NCI-H187 (cell line): ENCODE data around the gene SYVN1.
A peak's percentile ranks its signal among the peaks of the same experiment; 100 is the strongest.
"Not testable (repeated sequence)": the region's sequence is repeated elsewhere in the genome, so short reads cannot be mapped to it uniquely, and the experiment has no call there.

Experiments used
- DNase-seq, 2 experiments: peaks; one replicate each; lab custom pipeline; 2025; lab: John Stamatoyannopoulos, UW

The SYVN1 gene

DNA sequence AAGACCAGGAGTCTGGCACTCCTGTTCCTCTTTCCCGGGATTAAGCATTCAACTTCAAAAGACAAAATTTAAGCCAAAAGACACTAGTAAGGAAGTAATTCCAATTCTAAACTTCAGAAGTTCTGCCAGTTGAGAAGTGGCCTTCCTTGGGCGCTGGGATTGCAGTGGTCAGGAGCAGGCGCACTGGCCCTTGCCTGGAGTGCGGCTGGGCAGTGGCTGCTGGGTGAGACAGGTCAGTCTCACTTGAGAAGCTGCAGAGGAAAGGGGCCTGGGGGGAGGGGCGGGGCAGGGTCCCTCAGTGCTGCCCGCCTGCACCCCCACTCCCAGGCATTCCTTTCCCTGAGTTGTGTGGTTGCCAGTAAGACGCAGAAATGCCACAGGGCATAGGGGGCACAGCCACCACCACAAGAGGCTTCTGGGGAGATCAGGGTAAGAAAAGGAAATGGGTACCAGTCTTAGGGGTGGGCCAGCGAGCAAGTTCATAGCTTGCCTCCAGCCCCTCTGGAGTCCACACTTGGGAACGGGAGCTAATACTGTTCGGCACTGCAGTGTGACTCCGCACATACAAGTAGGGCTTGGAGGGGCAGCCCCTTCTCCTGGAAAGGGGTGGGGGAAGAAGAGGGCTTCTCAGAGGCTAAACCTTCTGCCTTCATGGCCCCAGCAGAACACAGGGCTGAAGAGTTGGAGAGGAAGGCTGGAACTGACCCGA is 6.7 kb downstream of the SYVN1 start:
- no peak for DNase-seq

DNA sequence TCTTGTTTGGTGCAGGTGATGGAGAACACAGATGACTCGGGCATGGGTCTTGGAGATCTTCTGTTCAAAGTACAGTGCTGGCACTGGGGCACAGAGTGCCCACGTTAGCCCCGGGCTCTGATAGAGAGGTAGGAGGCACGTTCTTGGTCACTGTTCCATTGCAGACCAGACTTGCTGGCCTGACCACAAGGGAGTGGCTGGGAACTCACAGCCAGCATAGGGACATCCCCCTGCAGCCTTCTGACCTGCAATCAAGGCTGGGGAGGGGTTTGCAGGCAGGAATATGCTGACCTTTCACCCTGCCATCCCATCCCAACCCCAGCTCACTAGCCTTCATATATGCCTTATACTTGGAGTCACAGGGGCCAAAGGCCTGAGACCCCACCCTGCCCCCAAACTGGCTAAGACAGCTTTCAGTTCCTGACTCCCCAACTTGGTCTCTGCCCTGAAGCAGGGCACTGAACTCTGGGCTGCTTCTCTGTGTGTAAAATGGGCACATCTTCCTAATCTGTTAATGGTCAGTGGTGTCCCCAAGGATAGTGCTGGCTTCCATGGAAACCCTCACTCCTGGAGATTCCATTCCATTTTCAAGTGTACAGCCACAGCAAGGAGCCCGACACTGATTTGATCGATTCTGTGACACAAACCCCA is 7.6 kb downstream of the SYVN1 start:
- no peak for DNase-seq

DNA sequence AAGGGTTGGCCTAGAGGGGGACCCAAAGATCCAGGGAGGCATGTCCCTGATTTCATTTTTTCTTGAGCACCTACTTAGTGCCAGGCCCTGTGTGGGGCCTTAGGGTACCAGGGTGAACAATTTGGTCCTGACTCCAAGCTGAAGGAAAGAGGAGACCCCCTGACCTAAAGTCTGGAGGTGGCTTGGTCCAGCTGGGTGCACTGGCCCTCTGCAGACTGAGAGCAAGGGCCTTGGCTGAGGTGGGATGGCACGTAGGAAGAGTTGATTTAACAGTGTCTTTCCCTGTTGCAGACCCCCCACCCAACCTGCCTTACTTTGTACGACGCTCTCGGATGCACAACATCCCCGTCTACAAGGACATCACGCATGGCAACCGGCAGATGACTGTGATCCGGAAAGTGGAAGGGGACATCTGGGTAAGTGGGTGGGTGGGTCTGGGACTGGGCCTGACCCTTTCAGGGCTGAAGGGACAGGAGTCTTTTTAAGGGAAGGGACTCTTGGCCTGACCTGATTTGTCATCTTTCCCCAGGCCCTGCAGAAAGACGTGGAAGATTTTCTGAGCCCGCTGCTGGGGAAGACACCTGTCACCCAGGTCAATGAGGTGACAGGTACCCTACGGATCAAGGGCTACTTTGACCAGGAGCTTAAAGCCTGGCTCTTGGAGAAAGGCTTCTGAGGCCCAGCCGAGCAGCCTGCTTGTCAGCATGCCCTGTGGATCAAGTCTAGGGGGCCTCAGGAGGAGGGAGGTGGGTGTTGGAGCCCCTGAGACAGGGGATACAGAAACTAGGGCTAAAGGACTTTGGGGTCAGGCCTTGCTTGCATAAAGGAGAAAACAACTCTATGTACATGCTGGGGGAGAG is 8.9 kb downstream of the SYVN1 start:
- DNase-seq = no peak

DNA sequence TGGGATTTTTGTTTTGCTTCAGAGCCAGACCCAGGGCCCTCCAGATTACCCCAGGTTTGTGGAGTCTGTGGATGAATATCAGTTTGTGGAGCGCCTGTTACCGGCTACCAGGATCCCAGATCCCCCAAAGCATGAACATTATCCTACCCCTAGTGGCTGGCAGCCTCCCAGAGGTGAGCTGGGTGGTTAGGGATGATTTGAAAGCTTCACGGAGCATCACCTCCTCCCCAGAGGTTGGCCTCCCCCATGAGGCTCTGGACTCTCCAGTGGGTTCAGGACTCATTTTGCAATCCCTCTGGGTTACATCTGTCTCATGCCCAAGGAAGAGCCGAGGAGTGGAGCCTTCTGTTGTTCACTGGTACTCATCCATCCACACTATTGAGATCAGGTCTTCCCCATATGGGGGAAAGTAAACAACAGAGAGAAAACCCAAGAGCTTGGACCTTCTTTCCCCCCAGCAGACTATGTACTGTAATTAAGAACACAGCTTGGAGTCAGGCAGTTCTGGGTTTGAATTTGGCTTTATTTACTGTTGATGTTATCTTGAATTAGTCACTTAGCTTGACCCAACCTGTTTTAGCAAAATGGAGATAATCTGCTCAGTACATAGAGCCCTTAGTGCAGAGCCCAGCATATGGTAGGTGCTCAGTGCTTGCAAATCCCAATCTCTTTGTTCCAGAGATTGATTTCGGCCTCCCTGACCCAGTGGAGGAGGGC is 9.7 kb downstream of the SYVN1 start:
- no peak for DNase-seq

DNA sequence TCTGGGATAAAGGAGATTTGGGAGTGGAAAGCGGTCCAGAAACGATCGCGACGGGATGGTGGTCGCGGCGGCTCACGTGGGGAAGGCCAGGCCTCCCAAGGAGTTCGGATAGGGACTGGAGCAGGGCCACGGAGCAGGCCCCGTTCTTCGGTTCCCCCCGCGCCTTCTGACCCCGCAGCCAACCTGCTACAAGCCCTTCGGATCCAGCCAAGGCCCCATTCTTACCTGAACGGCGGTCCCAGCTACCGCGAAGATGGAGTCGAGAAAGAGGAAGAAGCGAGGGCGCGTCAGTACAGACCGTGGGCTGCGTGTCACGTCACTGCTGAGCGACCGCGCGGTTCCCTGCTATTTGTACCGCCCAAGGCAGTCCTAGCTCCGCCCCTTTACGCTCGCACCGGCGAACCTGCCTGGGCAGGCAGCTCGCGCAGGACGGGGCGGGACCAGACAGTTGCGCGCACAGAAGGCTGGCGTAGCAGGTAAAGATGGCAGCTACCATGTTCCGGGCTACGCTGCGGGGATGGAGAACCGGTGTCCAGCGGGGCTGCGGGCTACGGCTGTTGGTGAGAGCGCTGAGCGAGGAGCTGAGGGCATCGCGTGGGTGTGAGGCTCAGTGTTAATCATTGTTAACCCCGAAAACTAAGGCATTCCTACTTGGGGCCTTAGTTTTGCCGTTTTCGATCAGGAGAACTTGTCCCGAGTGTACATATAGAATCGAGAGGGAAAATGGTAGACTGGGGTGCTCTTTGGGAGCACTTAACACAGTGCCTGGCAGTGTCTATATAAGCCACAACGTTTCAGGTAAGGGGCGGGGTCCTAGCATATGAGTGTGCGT is 12.2 kb downstream of the SYVN1 start, which contains the start of the genes FAU and MRPL49:
TSS of gene FAU (minus strand) at position 270 of the 832 bp plus-strand sequence. CDS start 321 bp downstream, outside the sequence.
TSS of gene MRPL49 (plus strand) at position 457 of the 832 bp plus-strand sequence. CDS start at position 483, 26 bp downstream.
- peak; percentile 88 to 97 for DNase-seq

DNA sequence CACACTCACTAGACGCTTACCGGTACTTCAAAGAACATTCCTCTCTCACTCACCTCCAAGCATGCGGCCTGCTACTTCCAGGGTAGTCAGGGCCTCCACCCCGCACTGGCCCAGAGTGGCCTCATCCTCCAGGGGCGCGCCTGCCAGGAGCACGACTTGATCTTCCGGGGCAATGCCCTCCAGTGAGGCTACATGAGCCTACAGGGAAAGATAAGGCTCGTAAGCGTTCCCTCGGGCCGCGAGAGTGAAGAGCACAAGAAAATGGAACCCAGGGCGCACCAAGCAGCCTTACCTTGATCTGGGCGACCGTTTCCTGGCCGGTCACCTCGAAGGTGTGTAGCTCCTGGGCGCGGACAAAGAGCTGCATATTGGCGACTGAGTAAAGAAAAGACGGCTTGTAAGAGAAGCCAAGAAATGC is 12.9 kb downstream of the SYVN1 start:
- no peak for DNase-seq

DNA sequence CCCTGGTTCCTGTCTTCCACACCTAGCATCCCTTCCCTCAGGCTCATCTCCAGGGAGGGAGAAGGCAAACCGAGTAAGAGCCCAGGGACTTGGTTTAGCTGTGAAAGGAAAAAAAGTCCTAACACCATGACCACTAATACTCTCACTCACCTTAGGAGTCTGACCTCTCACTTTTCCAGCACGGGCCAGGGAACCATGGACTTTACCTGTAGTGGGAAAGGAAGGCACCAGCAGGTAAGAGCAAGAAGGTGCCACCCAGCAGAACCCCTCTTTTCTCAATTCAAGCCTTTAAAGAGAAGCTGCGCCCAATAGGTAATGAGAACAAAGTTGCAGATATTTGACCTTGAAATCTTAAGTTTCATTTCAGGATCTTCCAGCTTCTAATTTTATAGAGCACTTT is 13.5 kb downstream of the SYVN1 start:
- DNase-seq = no peak

DNA sequence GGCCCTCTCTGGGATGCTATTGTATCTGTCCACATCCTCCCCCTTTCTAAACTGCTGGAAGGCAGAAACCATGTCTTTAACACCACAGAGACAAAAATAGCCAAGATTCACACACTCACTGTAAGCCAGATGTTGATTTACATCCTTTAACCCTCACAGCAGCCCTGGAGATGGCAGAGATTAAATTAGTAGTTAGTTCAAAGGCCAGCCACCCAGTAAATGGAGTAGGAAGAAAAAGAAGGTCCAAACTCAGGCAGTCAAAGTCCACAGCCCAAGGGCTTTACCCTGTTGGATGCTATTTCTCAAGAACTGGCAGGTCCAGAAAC is 14.7 kb downstream of the SYVN1 start:
- no peak for DNase-seq

DNA sequence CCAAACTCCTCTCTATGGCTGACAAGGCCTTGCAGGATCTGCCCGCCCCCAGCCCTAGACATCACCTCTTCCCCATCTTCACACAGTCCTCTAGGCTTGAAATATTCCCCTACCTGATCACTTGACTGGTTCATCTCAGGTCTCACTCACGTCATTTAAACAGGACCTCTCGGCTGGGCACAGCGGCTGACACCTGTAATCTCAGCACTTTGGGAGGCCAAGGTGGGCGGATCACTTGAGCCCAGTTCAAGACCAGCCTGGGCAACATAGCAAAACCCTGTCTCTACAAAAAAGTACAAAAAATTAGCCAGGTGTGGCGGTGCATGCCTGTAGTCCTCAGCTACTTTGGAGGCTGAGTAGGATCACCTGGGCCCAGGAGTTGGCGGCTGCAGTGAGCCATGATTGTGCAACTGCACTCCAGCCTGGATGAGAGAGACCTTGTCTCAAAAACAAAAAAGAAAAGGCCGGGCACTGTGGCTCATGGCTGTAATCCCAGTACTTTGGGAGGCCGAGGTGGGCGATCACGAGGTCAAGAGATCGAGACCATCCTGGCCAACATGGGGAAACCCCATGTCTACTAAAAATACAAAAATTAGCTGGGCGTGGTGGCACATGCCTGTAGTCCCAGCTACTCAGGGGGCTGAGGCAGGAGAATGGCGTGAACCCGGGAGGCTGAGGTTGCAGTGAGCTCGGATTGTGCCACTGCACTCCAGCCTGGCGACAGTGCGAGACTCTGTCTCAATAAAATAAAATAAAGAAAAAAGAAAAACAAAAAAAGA is 15.2 kb downstream of the SYVN1 start:
- DNase-seq = not testable (repeated sequence)

DNA sequence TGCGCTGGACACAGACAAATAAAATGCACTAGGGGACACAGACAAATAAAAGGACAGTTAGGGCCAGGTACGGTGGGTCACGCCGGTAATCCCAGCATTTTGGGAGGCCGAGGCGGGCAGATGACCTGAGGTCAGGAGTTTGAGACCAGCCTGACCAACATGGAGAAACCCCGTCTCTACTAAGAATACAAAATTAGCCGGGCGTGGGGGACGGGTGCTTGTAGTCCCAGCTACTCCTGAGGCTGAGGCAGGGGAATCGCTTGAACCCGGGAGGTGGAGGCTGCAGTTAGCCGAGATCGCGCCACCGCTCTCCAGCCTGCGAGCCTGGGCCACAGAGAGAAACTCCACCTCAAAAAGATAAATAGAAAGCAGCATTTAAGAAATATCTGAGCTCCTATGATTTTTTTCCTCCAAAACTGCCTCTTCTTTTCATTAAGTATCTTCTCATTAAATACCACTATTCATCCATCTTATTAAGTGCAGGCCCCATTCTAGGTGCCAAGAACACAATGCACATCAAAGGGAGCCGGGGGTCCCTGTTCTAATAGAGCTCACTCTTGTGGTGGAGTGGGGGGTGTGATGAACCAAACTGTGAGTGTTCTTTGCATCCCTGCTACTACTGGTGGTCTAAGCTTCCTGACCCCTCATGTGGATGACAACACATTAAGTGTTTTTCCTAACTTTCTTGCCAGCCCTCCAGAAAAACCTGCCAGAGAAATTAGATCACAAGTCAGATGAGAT is 16.1 kb downstream of the SYVN1 start:
- DNase-seq = no peak

DNA sequence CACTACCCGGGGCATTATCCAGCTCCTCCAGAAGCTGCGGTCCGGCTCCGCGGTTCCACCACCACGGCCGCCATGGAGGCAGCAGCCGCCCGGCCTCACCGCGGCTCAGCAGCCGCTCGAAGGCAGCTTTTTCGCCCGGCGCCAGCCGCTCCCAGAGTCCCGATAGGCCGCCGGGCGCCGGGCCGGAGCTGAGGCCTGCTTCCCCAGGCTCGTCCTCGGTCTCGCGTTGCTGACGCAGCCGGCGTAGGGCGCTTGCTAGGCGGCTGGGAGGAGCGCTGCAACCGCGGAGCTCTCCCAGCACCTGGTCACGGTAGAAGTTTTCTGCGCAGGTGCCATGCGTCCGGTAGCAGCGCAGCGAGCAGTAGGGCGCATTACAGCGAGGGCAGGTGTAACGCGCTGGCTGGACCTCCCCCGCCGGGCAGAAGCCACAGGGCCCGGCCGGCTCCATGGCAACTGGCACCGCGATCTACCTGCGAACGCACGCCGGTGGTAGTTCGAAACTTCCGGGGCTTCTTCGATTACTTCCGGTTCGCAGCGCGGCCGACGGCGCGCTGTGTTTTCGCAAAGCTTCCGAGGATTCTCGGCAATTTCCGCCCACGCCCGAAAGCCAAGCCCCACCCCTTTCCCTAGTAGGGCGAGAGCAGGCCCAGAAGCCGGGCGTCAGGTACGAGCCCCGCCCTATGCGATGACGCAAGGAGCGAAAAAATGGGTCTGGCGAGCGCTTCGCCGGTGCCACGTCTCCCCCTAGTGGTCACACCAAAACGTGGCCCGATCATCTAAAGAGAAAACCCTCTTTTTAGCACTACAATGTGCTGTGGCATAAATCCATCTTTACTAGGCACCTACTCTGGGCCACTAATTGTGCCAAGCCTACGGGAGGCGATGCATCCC is 16.9 kb downstream of the SYVN1 start, which contains the start of gene ZNHIT2:
TSS of gene ZNHIT2 (minus strand) at position 496 of the 891 bp plus-strand sequence. CDS start at position 448, 48 bp downstream.
- DNase-seq = peak; percentile 95 to 98

DNA sequence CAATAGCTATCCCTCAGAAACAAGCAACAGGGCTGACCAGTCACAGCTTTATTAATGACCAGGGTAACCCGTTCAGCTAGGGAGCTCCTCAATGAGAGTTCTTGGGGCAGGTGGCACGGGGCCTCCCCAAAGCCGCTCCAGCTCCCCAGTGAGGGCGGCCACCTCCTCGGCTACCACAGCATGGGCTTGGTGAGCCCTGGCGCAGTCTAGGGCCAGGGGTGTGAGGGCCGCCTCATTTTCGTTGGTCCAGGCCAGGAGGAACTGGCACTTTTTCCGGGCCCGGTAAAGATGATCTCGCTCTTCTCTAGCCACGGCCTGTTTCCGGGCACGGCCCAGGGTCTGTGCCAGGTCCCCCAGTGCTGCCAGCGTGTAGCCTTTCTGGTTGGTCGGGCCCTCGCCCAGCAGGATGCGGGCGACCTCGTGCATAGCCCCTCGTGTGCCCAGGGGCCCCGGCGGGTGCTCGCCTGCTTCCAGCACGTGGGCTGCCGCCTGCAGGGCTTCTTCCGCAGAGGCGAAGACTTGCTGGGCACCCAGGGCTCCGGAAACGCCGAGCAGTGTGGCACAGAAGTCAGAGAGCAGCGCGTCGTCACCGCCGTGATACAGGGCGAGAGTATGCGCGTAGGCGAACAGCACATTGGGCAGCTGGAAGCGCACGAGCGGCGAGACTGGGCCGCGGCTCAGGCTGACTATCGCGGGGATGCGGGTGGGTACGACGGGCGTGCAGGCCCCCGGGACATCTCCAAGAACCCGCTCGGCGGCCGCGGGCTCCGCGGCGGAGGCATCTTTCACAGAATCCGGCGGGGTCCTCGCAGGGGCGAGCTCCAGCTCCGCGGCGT is 17.7 kb downstream of the SYVN1 start:
- DNase-seq = no peak

DNA sequence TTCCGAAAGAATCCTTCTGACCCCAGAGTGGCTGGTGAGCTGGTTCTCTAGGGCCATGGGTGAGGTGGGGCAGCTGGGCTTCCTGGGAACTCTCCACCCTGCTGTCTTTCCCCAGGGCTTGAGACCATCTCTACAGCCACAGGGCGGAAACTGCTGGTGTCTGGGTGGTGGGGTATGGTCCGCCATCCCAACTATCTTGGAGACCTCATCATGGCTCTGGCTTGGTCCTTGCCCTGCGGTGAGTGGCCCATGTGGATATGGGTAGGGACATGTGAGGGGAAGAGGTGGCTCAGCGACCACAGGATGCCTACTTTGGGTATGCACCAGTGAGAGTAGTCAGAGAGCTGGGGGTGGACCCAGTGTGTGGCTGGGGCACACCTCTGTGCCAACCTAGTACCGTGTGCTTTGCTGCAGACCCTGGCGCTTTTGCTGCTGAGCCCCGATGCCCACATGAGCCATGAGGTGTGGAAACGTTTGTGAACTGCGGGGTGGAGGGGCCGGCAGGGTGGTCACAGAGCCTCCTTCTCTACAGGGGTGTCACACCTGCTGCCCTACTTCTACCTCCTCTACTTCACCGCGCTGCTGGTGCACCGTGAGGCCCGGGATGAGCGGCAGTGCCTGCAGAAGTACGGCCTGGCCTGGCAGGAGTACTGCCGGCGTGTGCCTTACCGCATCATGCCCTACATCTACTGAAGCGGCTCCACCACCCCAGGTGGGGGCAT is 18.8 kb downstream of the SYVN1 start:
- DNase-seq = no peak

DNA sequence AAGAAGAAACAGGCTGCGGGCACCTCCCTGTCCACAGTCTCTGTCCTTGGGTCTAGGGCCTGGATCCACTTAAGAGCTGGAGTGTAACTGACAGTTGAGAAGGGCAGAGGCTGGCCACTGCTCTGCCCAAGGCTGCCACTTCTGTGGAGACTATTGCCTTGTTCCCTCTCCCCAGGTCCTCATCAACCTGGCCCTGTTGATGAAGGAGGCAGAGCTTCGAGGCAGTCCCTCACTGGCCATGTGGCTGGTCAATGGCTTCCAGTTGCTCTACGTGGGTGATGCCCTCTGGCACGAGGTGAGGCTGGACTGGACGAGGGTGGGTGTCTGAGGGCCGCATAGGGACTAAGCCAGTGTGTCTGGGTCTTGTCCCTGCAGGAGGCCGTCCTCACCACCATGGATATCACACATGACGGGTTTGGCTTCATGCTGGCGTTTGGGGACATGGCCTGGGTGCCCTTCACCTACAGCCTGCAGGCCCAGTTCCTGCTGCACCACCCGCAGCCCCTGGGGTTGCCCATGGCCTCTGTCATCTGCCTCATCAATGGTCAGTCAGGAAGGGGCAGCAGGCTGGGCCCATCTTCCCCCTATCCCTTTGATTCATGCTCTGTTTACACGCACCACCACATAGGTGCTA is 19.7 kb downstream of the SYVN1 start:
- DNase-seq = no peak

DNA sequence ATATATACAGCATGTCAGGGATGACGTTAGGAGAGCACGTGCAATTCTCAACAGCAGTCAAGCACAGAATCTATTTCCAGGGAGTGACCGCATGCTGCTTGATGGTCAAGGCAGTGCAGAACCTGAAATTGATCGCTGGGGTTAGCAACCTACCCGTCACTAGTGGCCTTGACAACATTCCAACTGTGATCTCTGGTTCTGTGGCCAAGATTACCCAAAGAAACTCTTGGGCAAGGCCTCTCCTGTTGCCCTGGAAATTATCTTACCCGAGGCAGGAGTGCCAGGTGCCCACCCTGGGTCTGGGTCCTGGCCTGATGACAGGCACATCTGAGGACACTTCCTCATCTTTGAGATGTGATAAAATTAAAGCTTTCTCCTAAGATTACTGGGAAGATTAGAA is 20.5 kb downstream of the SYVN1 start:
- no peak for DNase-seq

DNA sequence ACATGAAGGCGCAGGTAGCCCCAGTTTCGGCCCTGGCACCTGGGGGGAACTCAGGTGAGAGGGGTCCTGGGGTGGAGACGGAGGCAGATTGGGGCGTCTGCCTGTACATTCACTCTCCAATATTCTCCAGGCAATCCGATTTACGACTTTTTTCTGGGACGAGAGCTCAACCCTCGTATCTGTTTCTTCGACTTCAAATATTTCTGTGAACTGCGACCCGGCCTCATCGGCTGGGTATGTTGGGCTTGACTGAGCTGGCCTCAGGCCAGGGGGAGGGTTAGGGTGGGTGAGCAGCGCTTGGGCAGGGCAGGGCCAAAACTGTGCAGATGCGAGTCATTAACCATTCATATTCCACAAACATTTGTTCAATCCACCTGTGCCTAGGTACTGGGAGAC is 21.0 kb downstream of the SYVN1 start:
- DNase-seq = no peak
